SK-N-SH treated with all-trans-retinoic acid at 6 μM for 48 hours (cell line): ENCODE data around the gene KRTDAP.

Experiments used
- ATAC-seq: fragments of 200-7000 bp; cut with Tn5 transposase; 3 replicates; pipeline ENCODE4 v1.9.1; 2020; ENCODE audit warnings: mild to moderate bottlenecking, moderate library complexity
- ARNTL ChIP-seq: fragments of 450-650 bp; formaldehyde crosslinking; IDR thresholded peaks from 2 replicates; pipeline ENCODE4 v1.5.0; 2020; ENCODE audit warnings: low read depth, mild to moderate bottlenecking, moderate library complexity, borderline replicate concordance
- BACH2 ChIP-seq: fragments of 250-450 bp; sonication (Bioruptor Pico); IDR thresholded peaks from 2 replicates; pipeline ENCODE4 v1.9.0; 2021; ENCODE audit warnings: mild to moderate bottlenecking, borderline replicate concordance
- CREB5 ChIP-seq: fragments of 250-450 bp; sonication (Bioruptor Pico); IDR thresholded peaks from 2 replicates; pipeline ENCODE4 v1.5.1; 2020; ENCODE audit warnings: low read depth, mild to moderate bottlenecking, moderate library complexity
- CSDC2 ChIP-seq: fragments of 250-450 bp; sonication (Bioruptor Pico); IDR thresholded peaks from 2 replicates; pipeline ENCODE4 v1.5.0; 2020; ENCODE audit warnings: mild to moderate bottlenecking, moderate library complexity
- GLIS3 ChIP-seq: fragments of 250-450 bp; sonication (Bioruptor Pico); IDR thresholded peaks from 2 replicates; pipeline ENCODE4 v1.5.0; 2020; ENCODE audit warnings: mild to moderate bottlenecking, moderate library complexity
- ISL1 ChIP-seq: fragments of 250-450 bp; sonication (Bioruptor Pico); IDR thresholded peaks from 2 replicates; pipeline ENCODE4 v2.1.2; 2022; ENCODE audit warnings: mild to moderate bottlenecking, moderate library complexity
- OSR1 ChIP-seq: fragments of 250-450 bp; sonication (Bioruptor Pico); IDR thresholded peaks from 2 replicates; pipeline ENCODE4 v1.8.0; 2022; ENCODE audit warnings: moderate library complexity, mild to moderate bottlenecking, inconsistent platforms
- PPARA ChIP-seq: fragments of 250-450 bp; sonication (Bioruptor Pico); IDR thresholded peaks from 2 replicates; pipeline ENCODE4 v1.5.0; 2020; ENCODE audit warnings: mild to moderate bottlenecking, borderline replicate concordance
- RARB ChIP-seq: fragments of 250-450 bp; sonication (Bioruptor Pico); IDR thresholded peaks from 2 replicates; pipeline ENCODE4 v1.8.0; 2021; ENCODE audit warnings: mild to moderate bottlenecking, moderate library complexity
- SNAI2 ChIP-seq: fragments of 250-450 bp; sonication (Bioruptor Pico); IDR thresholded peaks from 2 replicates; pipeline ENCODE4 v1.5.0; 2020; ENCODE audit warnings: mild to moderate bottlenecking, moderate library complexity
- TCF4 ChIP-seq: fragments of 250-450 bp; sonication (Bioruptor Pico); IDR thresholded peaks from 2 replicates; pipeline ENCODE4 v1.8.0; 2021; ENCODE audit warnings: mild to moderate bottlenecking, moderate library complexity, borderline replicate concordance
- TOX ChIP-seq: fragments of 250-450 bp; sonication (Bioruptor Pico); IDR thresholded peaks from 2 replicates; pipeline ENCODE4 v1.8.0; 2021; ENCODE audit warnings: mild to moderate bottlenecking, moderate library complexity, borderline replicate concordance
- ZC3H10 ChIP-seq: fragments of 250-450 bp; sonication (Bioruptor Pico); IDR thresholded peaks from 2 replicates; pipeline ENCODE4 v1.5.1; 2021; ENCODE audit warnings: mild to moderate bottlenecking, moderate library complexity
- ZFP3 ChIP-seq: fragments of 250-450 bp; sonication (Bioruptor Pico); IDR thresholded peaks from 2 replicates; pipeline ENCODE4 v1.5.0; 2020; ENCODE audit warnings: mild to moderate bottlenecking, moderate library complexity
- ZFP30 ChIP-seq: fragments of 450-650 bp; formaldehyde crosslinking; IDR thresholded peaks from 2 replicates; pipeline ENCODE4 v1.5.0; 2022; ENCODE audit warnings: mild to moderate bottlenecking, moderate library complexity
- ZNF565 ChIP-seq: fragments of 450-650 bp; formaldehyde crosslinking; conservative IDR thresholded peaks from 2 replicates; pipeline ENCODE4 v1.5.0; 2020; ENCODE audit warnings: low read depth, mild to moderate bottlenecking, moderate library complexity
- ZNF70 ChIP-seq: fragments of 450-650 bp; formaldehyde crosslinking; IDR thresholded peaks from 2 replicates; pipeline ENCODE4 v1.5.0; 2020; ENCODE audit warnings: mild to moderate bottlenecking, moderate library complexity
- ZNF8 ChIP-seq: fragments of 450-650 bp; formaldehyde crosslinking; IDR thresholded peaks from 2 replicates; pipeline ENCODE4 v1.5.0; 2020; ENCODE audit warnings: mild to moderate bottlenecking, moderate library complexity
- TF ChIP-seq, protein P1 (sequence below): fragments of 250-450 bp; sonication (Bioruptor Pico); IDR thresholded peaks from 2 replicates; pipeline ENCODE4 v1.5.0; 2020; ENCODE audit warnings: mild to moderate bottlenecking, moderate library complexity
- TF ChIP-seq, protein P2 (sequence below): fragments of 250-450 bp; sonication (Bioruptor Pico); IDR thresholded peaks from 2 replicates; pipeline ENCODE4 v1.8.0; 2020; ENCODE audit warnings: mild to moderate bottlenecking, moderate library complexity, borderline replicate concordance
- TF ChIP-seq, protein P3 (sequence below): fragments of 250-450 bp; sonication (Bioruptor Pico); IDR thresholded peaks from 2 replicates; pipeline ENCODE4 v1.5.1; 2021; ENCODE audit warnings: mild to moderate bottlenecking, moderate library complexity

Gene KRTDAP

GRCh38 chr19:35444735-35445134 lies 45.5 kb downstream of the KRTDAP start:
- TF ChIP-seq, protein P1, sequence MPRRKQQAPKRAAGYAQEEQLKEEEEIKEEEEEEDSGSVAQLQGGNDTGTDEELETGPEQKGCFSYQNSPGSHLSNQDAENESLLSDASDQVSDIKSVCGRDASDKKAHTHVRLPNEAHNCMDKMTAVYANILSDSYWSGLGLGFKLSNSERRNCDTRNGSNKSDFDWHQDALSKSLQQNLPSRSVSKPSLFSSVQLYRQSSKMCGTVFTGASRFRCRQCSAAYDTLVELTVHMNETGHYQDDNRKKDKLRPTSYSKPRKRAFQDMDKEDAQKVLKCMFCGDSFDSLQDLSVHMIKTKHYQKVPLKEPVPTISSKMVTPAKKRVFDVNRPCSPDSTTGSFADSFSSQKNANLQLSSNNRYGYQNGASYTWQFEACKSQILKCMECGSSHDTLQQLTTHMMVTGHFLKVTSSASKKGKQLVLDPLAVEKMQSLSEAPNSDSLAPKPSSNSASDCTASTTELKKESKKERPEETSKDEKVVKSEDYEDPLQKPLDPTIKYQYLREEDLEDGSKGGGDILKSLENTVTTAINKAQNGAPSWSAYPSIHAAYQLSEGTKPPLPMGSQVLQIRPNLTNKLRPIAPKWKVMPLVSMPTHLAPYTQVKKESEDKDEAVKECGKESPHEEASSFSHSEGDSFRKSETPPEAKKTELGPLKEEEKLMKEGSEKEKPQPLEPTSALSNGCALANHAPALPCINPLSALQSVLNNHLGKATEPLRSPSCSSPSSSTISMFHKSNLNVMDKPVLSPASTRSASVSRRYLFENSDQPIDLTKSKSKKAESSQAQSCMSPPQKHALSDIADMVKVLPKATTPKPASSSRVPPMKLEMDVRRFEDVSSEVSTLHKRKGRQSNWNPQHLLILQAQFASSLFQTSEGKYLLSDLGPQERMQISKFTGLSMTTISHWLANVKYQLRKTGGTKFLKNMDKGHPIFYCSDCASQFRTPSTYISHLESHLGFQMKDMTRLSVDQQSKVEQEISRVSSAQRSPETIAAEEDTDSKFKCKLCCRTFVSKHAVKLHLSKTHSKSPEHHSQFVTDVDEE = no peak
- TF ChIP-seq TOX (CRISPR knock-in tag) (no peak), CREB5 (CRISPR knock-in tag) (no peak), ZC3H10 (CRISPR knock-in tag) (no peak), SNAI2 (no peak), ISL1 (CRISPR knock-in tag) (no peak), ZFP30 (CRISPR knock-in tag) (no peak), PPARA (no peak), GLIS3 (CRISPR knock-in tag) (no peak), RARB (no peak), ZNF70 (CRISPR knock-in tag) (no peak), BACH2 (CRISPR knock-in tag) (no peak), ZNF565 (CRISPR knock-in tag) (no peak), ZFP3 (CRISPR knock-in tag) (no peak), TCF4 (CRISPR knock-in tag) (no peak), ARNTL (CRISPR knock-in tag) (no peak), ZNF8 (CRISPR knock-in tag) (no peak)
- TF ChIP-seq, protein P2, sequence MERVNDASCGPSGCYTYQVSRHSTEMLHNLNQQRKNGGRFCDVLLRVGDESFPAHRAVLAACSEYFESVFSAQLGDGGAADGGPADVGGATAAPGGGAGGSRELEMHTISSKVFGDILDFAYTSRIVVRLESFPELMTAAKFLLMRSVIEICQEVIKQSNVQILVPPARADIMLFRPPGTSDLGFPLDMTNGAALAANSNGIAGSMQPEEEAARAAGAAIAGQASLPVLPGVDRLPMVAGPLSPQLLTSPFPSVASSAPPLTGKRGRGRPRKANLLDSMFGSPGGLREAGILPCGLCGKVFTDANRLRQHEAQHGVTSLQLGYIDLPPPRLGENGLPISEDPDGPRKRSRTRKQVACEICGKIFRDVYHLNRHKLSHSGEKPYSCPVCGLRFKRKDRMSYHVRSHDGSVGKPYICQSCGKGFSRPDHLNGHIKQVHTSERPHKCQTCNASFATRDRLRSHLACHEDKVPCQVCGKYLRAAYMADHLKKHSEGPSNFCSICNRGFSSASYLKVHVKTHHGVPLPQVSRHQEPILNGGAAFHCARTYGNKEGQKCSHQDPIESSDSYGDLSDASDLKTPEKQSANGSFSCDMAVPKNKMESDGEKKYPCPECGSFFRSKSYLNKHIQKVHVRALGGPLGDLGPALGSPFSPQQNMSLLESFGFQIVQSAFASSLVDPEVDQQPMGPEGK = no peak
- ATAC-seq = no peak

DNA sequence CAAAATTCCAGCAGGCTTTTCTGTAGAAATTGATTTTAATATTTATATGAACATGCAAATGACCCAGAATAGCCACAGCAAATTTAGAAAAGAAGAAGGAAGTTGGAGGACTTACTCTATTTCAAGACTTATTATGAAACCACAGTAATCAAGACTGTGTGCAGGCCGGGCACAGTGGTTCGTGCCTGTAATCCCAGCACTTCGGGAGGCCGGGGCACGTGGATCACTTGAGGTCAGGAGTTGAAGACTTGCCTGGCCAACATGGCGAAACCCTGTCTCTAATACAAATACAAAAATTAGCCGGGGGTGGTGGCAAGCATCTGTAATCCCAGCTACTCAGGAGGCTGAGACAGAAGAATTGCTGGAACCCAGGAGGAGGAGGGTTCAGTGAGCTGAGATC lies 48.2 kb downstream of the KRTDAP start:
- no peak for TF ChIP-seq CSDC2 (CRISPR knock-in tag)
- TF ChIP-seq ZNF70 (CRISPR knock-in tag) = no peak
- TF ChIP-seq SNAI2 = no peak
- TF ChIP-seq OSR1 (CRISPR knock-in tag) = no peak
- TF ChIP-seq ZC3H10 (CRISPR knock-in tag) = no peak
- TF ChIP-seq, protein P1 = no peak
- TF ChIP-seq TOX (CRISPR knock-in tag) = no peak
- no peak for TF ChIP-seq GLIS3 (CRISPR knock-in tag)
- TF ChIP-seq BACH2 (CRISPR knock-in tag) = no peak
- TF ChIP-seq, protein P2 = no peak
- TF ChIP-seq, protein P3, sequence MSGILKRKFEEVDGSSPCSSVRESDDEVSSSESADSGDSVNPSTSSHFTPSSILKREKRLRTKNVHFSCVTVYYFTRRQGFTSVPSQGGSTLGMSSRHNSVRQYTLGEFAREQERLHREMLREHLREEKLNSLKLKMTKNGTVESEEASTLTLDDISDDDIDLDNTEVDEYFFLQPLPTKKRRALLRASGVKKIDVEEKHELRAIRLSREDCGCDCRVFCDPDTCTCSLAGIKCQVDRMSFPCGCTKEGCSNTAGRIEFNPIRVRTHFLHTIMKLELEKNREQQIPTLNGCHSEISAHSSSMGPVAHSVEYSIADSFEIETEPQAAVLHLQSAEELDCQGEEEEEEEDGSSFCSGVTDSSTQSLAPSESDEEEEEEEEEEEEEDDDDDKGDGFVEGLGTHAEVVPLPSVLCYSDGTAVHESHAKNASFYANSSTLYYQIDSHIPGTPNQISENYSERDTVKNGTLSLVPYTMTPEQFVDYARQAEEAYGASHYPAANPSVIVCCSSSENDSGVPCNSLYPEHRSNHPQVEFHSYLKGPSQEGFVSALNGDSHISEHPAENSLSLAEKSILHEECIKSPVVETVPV = no peak
- no peak for TF ChIP-seq ARNTL (CRISPR knock-in tag)
- TF ChIP-seq CREB5 (CRISPR knock-in tag) = no peak
- TF ChIP-seq, all 23 proteins: peak for 0
- ATAC-seq = no peak
